GM13976 (cell line): Measurements from ENCODE around the gene ZC3H7A.

Source experiments
- DNase-seq: peaks from one replicate; pipeline ENCODE4 v3.0.0; 2012; ENCODE audit warnings: low spot score
- in situ Hi-C: fragments of 300-500 bp; cut with MboI; formaldehyde crosslinking; loops from one replicate; pipeline ENCODE4 v1.12.0; 2022; ENCODE audit warnings: low sequenced_read_pairs, mixed read lengths, inconsistent platforms; ENCODE audit not compliant: unreplicated experiment
- TF ChIP-seq, protein P1 (sequence below): IDR thresholded peaks from 2 replicates; pipeline ENCODE4 v1.5.1; 2012; ENCODE audit warnings: borderline replicate concordance, mild to moderate bottlenecking; ENCODE audit not compliant: insufficient read depth; ENCODE audit errors: extremely low read depth, missing control alignments, control extremely low read depth

ZC3H7A gene

DNA sequence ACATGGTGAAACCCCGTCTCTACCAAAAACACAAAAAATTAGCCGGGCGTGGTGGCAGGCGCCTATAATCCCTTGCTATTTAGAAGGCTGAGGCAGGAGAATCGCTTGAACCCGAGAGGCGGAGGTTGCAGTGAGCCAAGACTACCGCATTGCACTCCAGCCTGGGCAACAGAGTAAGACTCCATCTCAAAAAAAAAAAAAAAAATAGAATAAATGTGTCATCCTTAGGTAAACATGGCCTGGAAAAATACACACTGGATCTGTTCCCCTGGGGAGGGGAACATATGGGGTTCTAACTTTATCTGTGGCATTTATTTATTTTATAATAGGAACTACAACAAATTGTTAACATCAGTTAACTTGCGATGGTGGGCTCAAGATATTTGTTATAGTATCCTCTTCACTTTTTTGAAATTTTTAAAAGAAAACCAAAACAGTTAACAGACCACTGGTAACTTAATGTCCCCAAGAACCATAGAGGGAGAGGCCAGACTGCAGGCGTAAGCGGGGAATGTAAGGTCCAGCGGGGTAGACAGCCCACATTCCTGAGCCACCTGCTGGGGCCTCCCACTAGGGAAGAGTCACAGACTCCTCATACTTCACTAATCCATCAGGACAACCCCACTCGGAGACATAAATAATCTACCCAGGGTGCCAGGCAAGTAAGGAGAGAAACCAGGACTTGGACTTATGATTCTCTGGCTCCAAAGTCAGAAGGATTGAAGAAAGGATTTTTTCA, 41.9 kb downstream of the ZC3H7A start:
- in situ Hi-C loops = no loop called here
- TF ChIP-seq, protein P1, sequence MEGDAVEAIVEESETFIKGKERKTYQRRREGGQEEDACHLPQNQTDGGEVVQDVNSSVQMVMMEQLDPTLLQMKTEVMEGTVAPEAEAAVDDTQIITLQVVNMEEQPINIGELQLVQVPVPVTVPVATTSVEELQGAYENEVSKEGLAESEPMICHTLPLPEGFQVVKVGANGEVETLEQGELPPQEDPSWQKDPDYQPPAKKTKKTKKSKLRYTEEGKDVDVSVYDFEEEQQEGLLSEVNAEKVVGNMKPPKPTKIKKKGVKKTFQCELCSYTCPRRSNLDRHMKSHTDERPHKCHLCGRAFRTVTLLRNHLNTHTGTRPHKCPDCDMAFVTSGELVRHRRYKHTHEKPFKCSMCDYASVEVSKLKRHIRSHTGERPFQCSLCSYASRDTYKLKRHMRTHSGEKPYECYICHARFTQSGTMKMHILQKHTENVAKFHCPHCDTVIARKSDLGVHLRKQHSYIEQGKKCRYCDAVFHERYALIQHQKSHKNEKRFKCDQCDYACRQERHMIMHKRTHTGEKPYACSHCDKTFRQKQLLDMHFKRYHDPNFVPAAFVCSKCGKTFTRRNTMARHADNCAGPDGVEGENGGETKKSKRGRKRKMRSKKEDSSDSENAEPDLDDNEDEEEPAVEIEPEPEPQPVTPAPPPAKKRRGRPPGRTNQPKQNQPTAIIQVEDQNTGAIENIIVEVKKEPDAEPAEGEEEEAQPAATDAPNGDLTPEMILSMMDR = no peak
- DNase-seq = no peak

DNA sequence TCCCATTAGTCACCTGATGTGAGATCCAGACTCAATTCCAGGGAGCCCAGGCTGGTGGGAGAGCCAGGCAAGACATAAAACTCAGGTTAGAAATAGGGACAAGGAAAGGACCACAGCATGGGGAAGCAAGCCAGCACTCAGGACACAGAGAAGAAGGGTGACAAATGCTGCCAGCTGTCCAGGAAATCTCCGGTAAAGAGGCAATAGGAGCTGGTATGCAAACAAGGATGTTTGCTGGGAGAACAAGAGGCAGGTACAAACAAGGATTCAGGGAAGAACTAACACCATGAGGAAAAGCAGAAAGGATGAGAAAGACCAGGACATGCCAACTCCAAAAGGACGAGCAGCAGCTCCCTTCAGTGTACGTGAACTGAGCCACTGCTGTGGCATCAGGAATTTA, 44.2 kb downstream of the ZC3H7A start:
- TF ChIP-seq, protein P1 = no peak
- DNase-seq = no peak
- in situ Hi-C loops = no loop called here

DNA sequence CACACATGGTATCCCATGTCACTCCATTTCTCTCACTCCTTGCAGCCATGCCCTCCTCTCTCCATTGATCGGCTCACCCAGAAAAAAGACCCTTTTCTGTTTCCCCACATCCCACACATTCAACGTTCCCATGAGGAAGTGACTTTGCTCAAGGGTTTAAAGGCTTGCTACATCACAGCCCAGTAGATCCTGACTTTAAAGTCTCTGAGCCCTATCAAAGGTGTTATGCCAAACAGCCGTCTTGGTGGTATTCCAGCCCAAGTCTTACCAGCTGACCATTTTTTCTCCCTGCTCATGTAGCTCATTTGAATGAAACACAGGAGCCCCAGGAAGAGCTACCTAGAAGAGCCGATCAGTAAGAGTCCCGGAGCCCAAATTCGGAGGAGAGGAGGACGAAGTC, 47.0 kb downstream of the ZC3H7A start:
- TF ChIP-seq, protein P1 = no peak
- no peak for DNase-seq
- in situ Hi-C loops = no loop called here

DNA sequence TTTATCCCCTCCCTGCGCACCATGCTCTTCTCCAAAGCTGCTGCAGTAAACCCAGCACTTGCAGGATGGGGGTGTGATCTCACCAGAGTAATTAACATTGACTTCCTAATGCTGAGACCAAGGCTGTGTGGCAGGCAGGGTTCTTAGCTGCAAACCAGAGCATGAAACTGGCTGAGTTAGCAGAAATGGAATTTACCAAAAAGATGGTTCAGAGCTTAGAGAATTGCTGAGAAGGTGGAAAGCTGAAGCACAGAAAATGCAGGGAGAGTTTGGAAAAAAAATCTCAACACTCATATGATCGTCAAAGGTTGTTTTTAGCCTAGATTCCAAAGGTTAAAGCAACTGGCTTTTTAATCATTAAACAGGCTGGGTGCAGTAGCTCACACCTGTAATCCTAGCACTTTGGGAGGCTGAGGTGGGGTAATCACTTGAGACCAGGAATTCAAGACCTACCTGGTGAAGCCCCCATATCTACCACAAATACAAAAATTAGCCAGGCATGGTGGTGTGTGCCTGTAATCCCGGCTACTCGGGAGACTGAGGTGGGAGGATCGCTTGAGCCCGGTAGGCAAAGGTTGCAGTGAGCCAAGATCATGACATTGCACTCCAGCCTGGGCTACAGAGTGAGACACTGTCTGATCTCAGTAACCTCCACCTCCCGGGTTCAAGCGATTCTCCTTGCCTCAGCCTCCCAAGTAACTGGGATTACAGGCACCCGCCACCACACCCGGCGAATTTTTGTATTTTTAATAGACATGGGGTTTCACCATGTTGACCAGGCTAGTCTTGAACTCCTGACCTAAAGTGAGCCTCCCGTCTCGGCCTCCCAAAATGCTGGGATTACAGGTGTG, 48.4 kb downstream of the ZC3H7A start:
- DNase-seq = no peak
- in situ Hi-C loops = no loop called here
- TF ChIP-seq, protein P1 = no peak

DNA sequence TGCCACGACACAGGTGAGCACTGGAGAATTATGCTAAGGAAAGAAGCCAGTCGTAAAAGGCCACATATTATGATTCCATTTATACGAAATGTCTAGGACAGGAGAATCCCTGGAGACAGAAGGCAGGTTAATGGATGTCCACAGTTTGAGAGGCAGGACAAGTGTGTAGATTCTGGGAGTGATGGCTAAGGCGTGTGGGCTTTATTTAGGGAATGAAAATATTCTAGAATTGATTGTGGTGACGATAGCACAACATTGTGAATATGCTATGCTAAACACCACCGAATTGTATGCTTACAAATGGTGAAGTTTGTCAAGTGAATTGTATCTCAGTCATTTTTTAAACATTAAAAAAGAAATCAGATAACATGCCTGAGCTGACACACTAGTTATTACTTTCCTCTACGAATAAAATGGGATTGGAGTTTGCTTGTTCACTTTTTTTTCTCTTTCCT, 49.1 kb downstream of the ZC3H7A start:
- in situ Hi-C loops = no loop called here
- TF ChIP-seq, protein P1 = no peak
- no peak for DNase-seq

DNA sequence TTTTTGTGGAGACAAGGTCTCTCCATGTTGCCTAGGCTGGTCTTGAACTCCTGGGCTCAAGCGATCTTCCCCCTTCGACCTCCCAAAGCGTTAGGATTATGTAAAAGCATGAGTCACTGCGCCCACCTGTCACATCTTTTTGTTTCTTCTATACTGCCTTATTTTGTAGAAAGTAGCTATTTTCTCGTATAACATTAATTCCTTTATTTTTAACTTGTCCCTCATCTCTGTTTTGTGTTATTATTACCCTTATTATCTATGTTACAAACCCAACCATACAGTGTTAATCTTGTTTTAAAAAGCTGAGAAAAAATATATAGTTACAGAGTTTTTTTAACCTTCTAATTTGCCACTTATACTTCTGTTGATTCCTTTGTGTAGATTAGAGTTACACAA, 53.0 kb downstream of the ZC3H7A start:
- DNase-seq = no peak
- in situ Hi-C loops = no loop called here
- TF ChIP-seq, protein P1 = no peak
